Liver (tissue), 3 donors: ENCODE measurements around the gene JDP2.

Experiments used
- EGR1 ChIP-seq, 2 donors: IDR thresholded peaks; 2 replicates each; pipeline ENCODE4 v1.6.1; 2016 to 2018; ENCODE audit warnings: antibody characterized with exemption in 2 of 2, low read depth in 2 of 2
- GABPA ChIP-seq, 2 donors: IDR thresholded peaks in 1 of 2; conservative IDR thresholded peaks in 1 of 2; 2 replicates each; pipeline ENCODE4 v1.6.1; 2016; ENCODE audit warnings: antibody characterized with exemption in 2 of 2, mild to moderate bottlenecking in 1 of 2, moderate library complexity in 1 of 2
- HNF4G ChIP-seq: IDR thresholded peaks from 2 replicates; pipeline ENCODE4 v1.6.1; 2016; ENCODE audit warnings: antibody characterized with exemption
- JUND ChIP-seq, 2 donors: IDR thresholded peaks; 2 replicates each; pipeline ENCODE4 v1.6.1; 2016; ENCODE audit warnings: antibody characterized with exemption in 2 of 2
- NR2F2 ChIP-seq: IDR thresholded peaks from 2 replicates; pipeline ENCODE4 v1.6.1; 2016; ENCODE audit warnings: antibody characterized with exemption
- RAD21 ChIP-seq, 2 donors: IDR thresholded peaks; 2 replicates each; pipeline ENCODE4 v1.6.1; 2016; ENCODE audit warnings: antibody characterized with exemption in 2 of 2, mild to moderate bottlenecking in 2 of 2
- SP1 ChIP-seq: IDR thresholded peaks from 2 replicates; pipeline ENCODE4 v1.6.1; 2018; ENCODE audit warnings: antibody characterized with exemption, mild to moderate bottlenecking
- TAF1 ChIP-seq: conservative IDR thresholded peaks from 2 replicates; pipeline ENCODE4 v1.6.1; 2016; ENCODE audit warnings: antibody characterized with exemption, mild to moderate bottlenecking
- TF ChIP-seq, protein P1 (sequence below): IDR thresholded peaks from 2 replicates; pipeline ENCODE4 v1.6.1; 2016; ENCODE audit warnings: antibody characterized with exemption
- TF ChIP-seq, protein P2 (sequence below): fragments of 150-350 bp; IDR thresholded peaks from 2 replicates; pipeline ENCODE4 v1.5.1; 2017; ENCODE audit warnings: improper control_type of control experiment, low read depth, low read length; ENCODE audit not compliant: missing input control
- TF ChIP-seq, protein P3 (sequence below): IDR thresholded peaks from 2 replicates; pipeline ENCODE4 v1.6.1; 2016; ENCODE audit warnings: antibody characterized with exemption, mild to moderate bottlenecking
- TF ChIP-seq, protein P4 (sequence below): IDR thresholded peaks from 2 replicates; pipeline ENCODE4 v1.6.1; 2016; ENCODE audit warnings: antibody characterized with exemption
- donor health status: healthy.
- donor health status: healthy.

DNA sequence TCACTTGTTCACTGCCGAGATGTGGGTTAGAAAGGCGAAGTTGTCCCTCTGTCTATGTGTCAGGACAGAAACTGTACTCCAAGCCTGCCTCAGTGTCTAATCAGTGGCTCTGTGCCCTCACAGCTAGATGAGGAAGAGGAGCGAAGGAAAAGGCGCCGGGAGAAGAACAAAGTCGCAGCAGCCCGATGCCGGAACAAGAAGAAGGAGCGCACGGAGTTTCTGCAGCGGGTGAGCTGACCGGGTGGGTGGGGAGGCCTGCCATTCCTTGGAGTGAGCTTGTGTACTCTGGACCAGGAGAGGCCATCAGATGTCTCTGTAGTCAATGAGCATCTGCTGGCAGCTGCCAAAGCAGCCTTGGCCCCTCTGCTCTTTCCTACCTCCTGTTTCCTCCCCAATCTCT, 33.5 kb downstream of the JDP2 start:
- TF ChIP-seq GABPA (IDR thresholded peaks at IDR 0.05 in 1 of 2, conservative IDR thresholded peaks at IDR 0.05 in 1 of 2) (no peak), RAD21 (IDR thresholded peaks at IDR 0.05) (no peak), NR2F2 (no peak), SP1 (no peak), TAF1 (no peak), EGR1 (IDR thresholded peaks at IDR 0.05; ENCODE audit: low read depth in 2 of 2) (no peak), HNF4G (no peak), JUND (IDR thresholded peaks at IDR 0.05) (no peak)
- TF ChIP-seq, protein P1, sequence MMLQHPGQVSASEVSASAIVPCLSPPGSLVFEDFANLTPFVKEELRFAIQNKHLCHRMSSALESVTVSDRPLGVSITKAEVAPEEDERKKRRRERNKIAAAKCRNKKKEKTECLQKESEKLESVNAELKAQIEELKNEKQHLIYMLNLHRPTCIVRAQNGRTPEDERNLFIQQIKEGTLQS, result no peak
- TF ChIP-seq, protein P2, sequence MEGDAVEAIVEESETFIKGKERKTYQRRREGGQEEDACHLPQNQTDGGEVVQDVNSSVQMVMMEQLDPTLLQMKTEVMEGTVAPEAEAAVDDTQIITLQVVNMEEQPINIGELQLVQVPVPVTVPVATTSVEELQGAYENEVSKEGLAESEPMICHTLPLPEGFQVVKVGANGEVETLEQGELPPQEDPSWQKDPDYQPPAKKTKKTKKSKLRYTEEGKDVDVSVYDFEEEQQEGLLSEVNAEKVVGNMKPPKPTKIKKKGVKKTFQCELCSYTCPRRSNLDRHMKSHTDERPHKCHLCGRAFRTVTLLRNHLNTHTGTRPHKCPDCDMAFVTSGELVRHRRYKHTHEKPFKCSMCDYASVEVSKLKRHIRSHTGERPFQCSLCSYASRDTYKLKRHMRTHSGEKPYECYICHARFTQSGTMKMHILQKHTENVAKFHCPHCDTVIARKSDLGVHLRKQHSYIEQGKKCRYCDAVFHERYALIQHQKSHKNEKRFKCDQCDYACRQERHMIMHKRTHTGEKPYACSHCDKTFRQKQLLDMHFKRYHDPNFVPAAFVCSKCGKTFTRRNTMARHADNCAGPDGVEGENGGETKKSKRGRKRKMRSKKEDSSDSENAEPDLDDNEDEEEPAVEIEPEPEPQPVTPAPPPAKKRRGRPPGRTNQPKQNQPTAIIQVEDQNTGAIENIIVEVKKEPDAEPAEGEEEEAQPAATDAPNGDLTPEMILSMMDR, result no peak
- TF ChIP-seq, protein P3, sequence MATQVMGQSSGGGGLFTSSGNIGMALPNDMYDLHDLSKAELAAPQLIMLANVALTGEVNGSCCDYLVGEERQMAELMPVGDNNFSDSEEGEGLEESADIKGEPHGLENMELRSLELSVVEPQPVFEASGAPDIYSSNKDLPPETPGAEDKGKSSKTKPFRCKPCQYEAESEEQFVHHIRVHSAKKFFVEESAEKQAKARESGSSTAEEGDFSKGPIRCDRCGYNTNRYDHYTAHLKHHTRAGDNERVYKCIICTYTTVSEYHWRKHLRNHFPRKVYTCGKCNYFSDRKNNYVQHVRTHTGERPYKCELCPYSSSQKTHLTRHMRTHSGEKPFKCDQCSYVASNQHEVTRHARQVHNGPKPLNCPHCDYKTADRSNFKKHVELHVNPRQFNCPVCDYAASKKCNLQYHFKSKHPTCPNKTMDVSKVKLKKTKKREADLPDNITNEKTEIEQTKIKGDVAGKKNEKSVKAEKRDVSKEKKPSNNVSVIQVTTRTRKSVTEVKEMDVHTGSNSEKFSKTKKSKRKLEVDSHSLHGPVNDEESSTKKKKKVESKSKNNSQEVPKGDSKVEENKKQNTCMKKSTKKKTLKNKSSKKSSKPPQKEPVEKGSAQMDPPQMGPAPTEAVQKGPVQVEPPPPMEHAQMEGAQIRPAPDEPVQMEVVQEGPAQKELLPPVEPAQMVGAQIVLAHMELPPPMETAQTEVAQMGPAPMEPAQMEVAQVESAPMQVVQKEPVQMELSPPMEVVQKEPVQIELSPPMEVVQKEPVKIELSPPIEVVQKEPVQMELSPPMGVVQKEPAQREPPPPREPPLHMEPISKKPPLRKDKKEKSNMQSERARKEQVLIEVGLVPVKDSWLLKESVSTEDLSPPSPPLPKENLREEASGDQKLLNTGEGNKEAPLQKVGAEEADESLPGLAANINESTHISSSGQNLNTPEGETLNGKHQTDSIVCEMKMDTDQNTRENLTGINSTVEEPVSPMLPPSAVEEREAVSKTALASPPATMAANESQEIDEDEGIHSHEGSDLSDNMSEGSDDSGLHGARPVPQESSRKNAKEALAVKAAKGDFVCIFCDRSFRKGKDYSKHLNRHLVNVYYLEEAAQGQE, result no peak
- TF ChIP-seq, protein P4, sequence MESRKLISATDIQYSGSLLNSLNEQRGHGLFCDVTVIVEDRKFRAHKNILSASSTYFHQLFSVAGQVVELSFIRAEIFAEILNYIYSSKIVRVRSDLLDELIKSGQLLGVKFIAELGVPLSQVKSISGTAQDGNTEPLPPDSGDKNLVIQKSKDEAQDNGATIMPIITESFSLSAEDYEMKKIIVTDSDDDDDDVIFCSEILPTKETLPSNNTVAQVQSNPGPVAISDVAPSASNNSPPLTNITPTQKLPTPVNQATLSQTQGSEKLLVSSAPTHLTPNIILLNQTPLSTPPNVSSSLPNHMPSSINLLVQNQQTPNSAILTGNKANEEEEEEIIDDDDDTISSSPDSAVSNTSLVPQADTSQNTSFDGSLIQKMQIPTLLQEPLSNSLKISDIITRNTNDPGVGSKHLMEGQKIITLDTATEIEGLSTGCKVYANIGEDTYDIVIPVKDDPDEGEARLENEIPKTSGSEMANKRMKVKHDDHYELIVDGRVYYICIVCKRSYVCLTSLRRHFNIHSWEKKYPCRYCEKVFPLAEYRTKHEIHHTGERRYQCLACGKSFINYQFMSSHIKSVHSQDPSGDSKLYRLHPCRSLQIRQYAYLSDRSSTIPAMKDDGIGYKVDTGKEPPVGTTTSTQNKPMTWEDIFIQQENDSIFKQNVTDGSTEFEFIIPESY, result no peak
